H1 (cell line): ENCODE results near the gene DNAJB1. TPM values are rescaled to one million over a fixed set of nuclear protein-coding genes. Genes with fewer than 3 reads are reported as not detected.

Experiments used
- CEBPB ChIP-seq: IDR thresholded peaks from 2 replicates; pipeline ENCODE4 v1.6.1; 2012; ENCODE audit warnings: low read depth, low read length
- MAFK ChIP-seq: IDR thresholded peaks from 2 replicates; pipeline ENCODE4 v1.6.1; 2012; ENCODE audit warnings: low read depth, mild to moderate bottlenecking, improper control_type of control experiment, low read length
- SIX5 ChIP-seq: IDR thresholded peaks from 2 replicates; pipeline ENCODE4 v1.6.1; 2011; ENCODE audit warnings: mild to moderate bottlenecking, low read depth, low read length
- YY1 ChIP-seq: IDR thresholded peaks from 2 replicates; pipeline ENCODE4 v1.6.1; 2011; ENCODE audit warnings: low read depth, mild to moderate bottlenecking, low read length
- polyA plus RNA-seq, 7 experiments: library from polyadenylated mRNA; depleted of rRNA in 3 of 7; stranded (reverse) in 5 of 7; unstranded in 2 of 7; fragments of >200 nt in 5 of 7; fragments of 200-250 nt in 2 of 7; gene quantifications; 1 replicate in 5 of 7; 2 replicates in 1 of 7; 4 replicates in 1 of 7; pipeline versions ENCODE4 v1.2.1 to v1.2.3, GENCODE V29; 2011 to 2013; ENCODE audit warnings: missing spikeins in 2 of 7, mixed read lengths in 2 of 7
- total RNA-seq: library from RNA; stranded (reverse); fragmentation: NEBNext Ultra II Directional; extraction: Animal tissue kit (Norgen Biotek cat#: 25700); gene quantifications from 2 replicates; pipeline ENCODE4 v1.2.1, GENCODE V29; 2021
- TF ChIP-seq, protein P1 (sequence below), 3 experiments: IDR thresholded peaks; 1 replicate in 2 of 3; 2 replicates in 1 of 3; pipeline versions ENCODE4 v1.5.1 to v1.6.1; 2011; ENCODE audit warnings: low read length in 3 of 3, mild to moderate bottlenecking in 3 of 3, inconsistent platforms in 2 of 3, low read depth in 1 of 3, moderate library complexity in 1 of 3; ENCODE audit not compliant: insufficient read depth in 1 of 3; ENCODE audit errors: control extremely low read depth in 1 of 3

Gene DNAJB1
- total and polyA plus RNA-seq, 2 of the 8 experiments (the other 6 are each of a cell fraction or from before 2014, with no cell fraction given) = 62.9 to 64.3 TPM

- TF ChIP-seq MAFK (no peak), YY1 (no peak), SIX5 (no peak), CEBPB (no peak)
- TF ChIP-seq, protein P1, sequence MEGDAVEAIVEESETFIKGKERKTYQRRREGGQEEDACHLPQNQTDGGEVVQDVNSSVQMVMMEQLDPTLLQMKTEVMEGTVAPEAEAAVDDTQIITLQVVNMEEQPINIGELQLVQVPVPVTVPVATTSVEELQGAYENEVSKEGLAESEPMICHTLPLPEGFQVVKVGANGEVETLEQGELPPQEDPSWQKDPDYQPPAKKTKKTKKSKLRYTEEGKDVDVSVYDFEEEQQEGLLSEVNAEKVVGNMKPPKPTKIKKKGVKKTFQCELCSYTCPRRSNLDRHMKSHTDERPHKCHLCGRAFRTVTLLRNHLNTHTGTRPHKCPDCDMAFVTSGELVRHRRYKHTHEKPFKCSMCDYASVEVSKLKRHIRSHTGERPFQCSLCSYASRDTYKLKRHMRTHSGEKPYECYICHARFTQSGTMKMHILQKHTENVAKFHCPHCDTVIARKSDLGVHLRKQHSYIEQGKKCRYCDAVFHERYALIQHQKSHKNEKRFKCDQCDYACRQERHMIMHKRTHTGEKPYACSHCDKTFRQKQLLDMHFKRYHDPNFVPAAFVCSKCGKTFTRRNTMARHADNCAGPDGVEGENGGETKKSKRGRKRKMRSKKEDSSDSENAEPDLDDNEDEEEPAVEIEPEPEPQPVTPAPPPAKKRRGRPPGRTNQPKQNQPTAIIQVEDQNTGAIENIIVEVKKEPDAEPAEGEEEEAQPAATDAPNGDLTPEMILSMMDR (IDR thresholded peaks at IDR 0.05; ENCODE audit: control extremely low read depth in 1 of 3, insufficient read depth in 1 of 3, low read depth in 1 of 3, low read length in 3 of 3) = no peak
These were observed 5.7 kb downstream of the DNAJB1 start (continued) for GRCh38 chr19:14512406-14512961.
